ENCODE measurements around the gene STING1.
A peak's percentile ranks its signal among the peaks of the same experiment; 100 is the strongest.
"Not testable (repeated sequence)": the region's sequence is repeated elsewhere in the genome, so short reads cannot be mapped to it uniquely, and the experiment has no call there.

The STING1 gene

DNA sequence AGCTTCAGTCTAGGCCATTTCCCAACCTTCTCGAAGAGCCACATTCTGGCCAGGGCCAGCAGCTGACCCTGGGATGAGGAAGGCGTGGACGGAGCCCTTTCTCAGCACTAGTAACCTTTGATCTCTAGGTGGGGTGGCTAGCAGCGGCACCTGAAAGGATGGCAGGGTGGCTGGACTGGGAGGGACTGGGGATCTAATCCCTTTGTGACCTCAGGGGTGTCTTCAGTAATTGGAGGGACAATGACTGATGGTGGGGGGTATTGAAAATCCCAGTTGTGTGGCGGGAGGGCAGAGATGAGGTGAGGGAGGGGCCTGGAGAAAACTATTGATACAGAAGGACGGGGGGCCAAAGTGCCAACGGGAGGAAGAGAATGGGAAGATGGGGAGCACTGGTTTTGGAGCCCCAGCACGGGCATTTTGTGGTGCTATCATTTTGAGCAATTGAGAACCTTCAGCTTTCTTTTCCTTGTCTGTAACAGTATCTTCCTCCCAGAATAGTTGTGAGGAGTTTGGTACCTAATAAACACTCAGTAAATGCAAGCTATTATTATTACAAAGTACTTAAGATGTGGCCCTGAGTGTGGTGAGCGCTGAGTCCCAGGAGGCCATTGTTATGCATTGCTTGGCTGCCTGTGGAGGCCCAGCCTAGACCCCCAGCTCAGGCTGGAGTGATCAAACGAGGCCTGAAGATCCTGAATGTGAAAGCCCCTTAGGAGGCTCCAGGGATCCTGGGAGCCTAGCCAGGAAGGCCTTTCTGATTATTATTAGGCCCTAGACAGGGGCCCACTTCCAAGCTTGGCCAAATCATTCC lies 41.3 kb upstream of the STING1 start:
- peak overlapping the region; percentile 88; the same call in 1 of the 2 replicates for H3K27ac ChIP-seq (ENCODE audit: low read depth, low read length)
- H3K9me3 ChIP-seq (ENCODE audit: insufficient read depth, low read depth, low read length) = no peaks in the 10 kb centered on the region
- 4% methylated on average over 10 of the region's 10 CpGs for WGBS
- H3K36me3 ChIP-seq (ENCODE audit: insufficient read depth, low read length) = no peaks in the 10 kb centered on the region
- H3K4me3 ChIP-seq (ENCODE audit: low read length) = peak overlapping the region; percentile 8; the same call in 1 of the 2 replicates
- H3K9ac ChIP-seq (ENCODE audit: low read depth, low read length) = no peak overlapping the region
- H3K4me1 ChIP-seq (ENCODE audit: insufficient read depth, low read length) = peaks cover 47% of the 10 kb centered on the region
- no peaks in the 10 kb centered on the region for H3K27me3 ChIP-seq (ENCODE audit: insufficient read depth, low read length)

DNA sequence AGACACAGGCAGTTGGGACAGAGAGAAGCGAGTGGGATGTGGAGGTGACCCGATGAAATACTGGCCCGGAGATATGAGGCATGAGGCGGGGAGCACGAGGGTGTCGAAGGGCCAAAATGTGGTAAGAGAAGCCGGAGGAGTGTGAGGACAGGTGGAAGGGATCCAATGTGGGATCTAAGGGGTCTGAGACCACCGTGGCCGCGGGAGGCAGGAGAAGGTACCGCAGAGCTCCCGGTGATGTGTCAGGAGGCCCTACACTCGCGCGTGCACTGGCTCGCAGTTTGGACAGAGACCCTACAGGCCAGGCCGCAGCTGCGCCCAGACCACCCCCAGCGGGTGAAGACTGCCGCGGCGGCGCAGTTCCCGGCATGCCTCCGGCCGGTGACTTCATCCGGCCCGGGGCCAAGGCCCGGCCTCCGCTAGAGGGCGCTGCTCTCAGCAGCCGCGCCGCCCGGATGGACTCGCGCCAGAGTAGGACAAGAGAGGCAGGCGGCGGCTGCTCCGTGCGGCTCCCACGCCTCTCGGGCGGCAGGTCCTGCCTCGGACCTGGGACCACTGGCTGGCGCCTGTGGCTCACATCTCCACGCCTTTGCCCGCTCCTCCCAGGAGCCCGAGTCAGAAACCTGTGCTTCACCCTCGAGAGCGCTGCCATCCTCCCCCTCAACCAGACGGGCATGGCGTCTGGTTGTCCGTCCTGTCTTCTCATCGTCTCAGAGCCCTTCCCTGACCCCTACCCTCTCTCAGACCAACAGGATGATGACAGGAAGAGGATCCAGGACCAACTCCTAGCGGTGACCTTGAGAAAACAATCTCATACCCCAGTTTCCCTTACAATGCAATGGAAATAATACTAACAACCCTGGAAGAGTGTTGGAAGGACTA lies 35.4 kb upstream of the STING1 start:
- H3K27ac ChIP-seq (ENCODE audit: low read depth, low read length) = peak overlapping the region; percentile 71; the same call in 1 of the 2 replicates
- peak overlapping the region; percentile 58 for H3K4me3 ChIP-seq (ENCODE audit: low read length)
- no peaks in the 10 kb centered on the region for H3K9me3 ChIP-seq (ENCODE audit: insufficient read depth, low read depth, low read length)
- H3K27me3 ChIP-seq (ENCODE audit: insufficient read depth, low read length) = no peaks in the 10 kb centered on the region
- H3K9ac ChIP-seq (ENCODE audit: low read depth, low read length) = peak overlapping the region; percentile 70
- peaks cover 12% of the 10 kb centered on the region; the same call in 1 of the 2 replicates for H3K4me1 ChIP-seq (ENCODE audit: insufficient read depth, low read length)
- H3K36me3 ChIP-seq (ENCODE audit: insufficient read depth, low read length) = no peaks in the 10 kb centered on the region
- WGBS = 17% methylated on average over 56 of the region's 56 CpGs

DNA sequence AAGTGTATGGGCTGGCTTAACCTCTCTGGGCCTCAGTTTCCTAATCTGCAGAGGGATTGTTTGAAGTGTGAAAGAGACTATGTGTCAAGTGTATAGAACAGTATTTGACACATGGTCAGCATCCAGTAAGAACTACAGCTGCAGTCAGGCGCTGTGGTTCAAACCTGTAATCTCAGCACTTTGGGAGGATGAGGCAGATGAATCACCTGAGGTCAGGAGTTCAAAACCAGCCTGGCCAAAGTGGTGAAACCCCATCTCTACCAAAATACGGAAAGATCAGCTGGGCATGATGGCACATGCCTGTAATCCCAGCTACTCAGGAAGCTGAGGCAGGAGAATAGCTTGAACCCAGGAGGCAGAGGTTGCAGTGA lies 31.9 kb upstream of the STING1 start:
- Histone ChIP-seq H3K27ac (ENCODE audit: low read depth, low read length) (no peak overlapping the region), H3K36me3 (ENCODE audit: insufficient read depth, low read length) (no peaks in the 10 kb centered on the region), H3K9me3 (ENCODE audit: insufficient read depth, low read depth, low read length) (no peaks in the 10 kb centered on the region), H3K27me3 (ENCODE audit: insufficient read depth, low read length) (no peaks in the 10 kb centered on the region), H3K9ac (ENCODE audit: low read depth, low read length) (no peak overlapping the region), H3K4me3 (ENCODE audit: low read length) (no peak overlapping the region), H3K4me1 (ENCODE audit: insufficient read depth, low read length) (peaks cover 12% of the 10 kb centered on the region; the same call in 1 of the 2 replicates)
- WGBS = 95% methylated on average over 2 of the region's 2 CpGs

DNA sequence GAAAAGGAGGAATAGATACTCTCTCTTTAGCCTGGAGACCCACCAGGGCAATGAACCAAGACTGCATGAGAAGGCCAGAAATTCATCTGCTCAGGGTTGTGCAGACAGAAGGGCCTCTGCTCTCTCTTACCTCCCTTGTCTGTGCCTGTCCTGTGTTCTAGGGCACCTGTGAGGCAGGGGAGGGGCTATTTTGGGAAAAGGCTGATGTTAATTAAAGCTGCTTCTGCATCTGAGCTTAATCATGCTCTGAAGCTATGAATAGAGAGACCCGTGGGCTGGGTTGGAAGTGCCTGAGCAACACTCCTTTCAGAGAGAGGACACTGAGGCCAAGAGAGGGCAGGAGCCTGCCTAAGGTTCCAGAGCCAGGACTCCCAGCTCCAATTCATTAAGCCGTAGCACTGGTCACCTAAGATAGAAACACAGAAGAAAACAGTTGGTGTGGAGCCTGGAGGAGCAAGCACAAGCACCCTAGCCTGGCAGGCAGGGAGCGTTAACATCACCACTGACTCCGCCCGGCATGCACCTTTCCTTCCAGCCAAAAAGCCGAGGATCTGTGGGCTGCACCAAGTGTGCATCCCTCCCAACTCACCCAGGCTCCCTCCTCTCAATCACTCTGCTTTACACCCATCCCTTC lies 31.4 kb upstream of the STING1 start:
- Histone ChIP-seq H3K4me3 (ENCODE audit: low read length) (no peak overlapping the region), H3K27me3 (ENCODE audit: insufficient read depth, low read length) (no peaks in the 10 kb centered on the region), H3K9me3 (ENCODE audit: insufficient read depth, low read depth, low read length) (no peaks in the 10 kb centered on the region), H3K36me3 (ENCODE audit: insufficient read depth, low read length) (no peaks in the 10 kb centered on the region), H3K27ac (ENCODE audit: low read depth, low read length) (no peak overlapping the region), H3K9ac (ENCODE audit: low read depth, low read length) (no peak overlapping the region), H3K4me1 (ENCODE audit: insufficient read depth, low read length) (peaks cover 12% of the 10 kb centered on the region; the same call in 1 of the 2 replicates)
- WGBS = 92% methylated on average over 6 of the region's 6 CpGs

DNA sequence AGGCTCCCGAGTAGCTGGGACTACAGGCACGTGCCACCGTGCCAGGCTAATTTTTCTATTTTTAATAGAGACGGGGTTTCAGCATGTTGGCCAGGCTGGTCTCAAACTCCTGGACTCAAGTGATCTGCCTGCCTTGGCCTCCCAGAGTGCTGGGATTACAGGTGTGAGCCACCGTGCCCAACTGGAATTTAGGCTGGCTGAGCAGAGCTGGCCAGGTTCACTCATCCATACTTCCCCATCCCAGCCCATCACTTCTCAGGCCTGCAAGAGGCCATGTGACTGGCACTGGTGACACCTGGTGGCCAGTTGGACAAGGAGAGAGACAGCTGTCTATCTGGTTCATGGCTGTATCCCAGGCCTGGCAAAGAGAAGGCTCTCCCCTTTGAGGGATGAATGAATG lies 30.9 kb upstream of the STING1 start:
- WGBS = 86% methylated on average over 5 of the region's 5 CpGs
- not testable (repeated sequence) for H3K36me3 ChIP-seq (ENCODE audit: insufficient read depth, low read length); H3K27ac ChIP-seq (ENCODE audit: low read depth, low read length); H3K9ac ChIP-seq (ENCODE audit: low read depth, low read length); H3K4me3 ChIP-seq (ENCODE audit: low read length); H3K4me1 ChIP-seq (ENCODE audit: insufficient read depth, low read length); H3K9me3 ChIP-seq (ENCODE audit: insufficient read depth, low read depth, low read length); H3K27me3 ChIP-seq (ENCODE audit: insufficient read depth, low read length)

DNA sequence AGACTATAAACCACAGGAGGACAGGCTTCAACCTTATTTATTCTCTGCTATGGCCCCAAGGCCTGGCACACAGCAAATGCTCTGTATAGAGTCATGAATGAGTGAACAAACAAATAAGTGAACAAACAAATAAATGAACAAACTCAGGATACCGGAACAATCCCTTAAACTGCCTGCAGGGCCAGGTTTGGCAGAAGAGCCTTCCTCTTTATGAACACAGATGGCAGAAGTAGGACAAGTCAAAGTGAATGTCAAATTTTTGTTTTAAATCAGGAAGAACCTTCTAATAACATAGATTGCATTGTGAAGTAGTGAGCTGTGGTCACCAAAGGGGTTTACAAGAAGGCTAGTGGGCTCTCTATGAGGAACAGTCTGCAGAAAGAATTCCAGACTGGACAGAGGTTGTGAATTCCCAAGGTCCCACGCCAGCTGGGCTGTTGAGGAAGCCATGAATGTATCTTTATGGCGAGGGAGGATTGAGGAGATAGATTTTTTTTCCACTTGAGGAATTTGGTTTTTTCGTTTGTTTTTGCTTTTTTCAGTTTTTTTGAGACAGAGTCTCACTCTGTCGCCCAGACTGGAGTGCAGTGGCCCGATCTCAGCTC lies 30.3 kb upstream of the STING1 start:
- 93% methylated on average over 6 of the region's 6 CpGs for WGBS
- Histone ChIP-seq H3K9ac (ENCODE audit: low read depth, low read length) (no peak overlapping the region), H3K4me3 (ENCODE audit: low read length) (no peak overlapping the region)

DNA sequence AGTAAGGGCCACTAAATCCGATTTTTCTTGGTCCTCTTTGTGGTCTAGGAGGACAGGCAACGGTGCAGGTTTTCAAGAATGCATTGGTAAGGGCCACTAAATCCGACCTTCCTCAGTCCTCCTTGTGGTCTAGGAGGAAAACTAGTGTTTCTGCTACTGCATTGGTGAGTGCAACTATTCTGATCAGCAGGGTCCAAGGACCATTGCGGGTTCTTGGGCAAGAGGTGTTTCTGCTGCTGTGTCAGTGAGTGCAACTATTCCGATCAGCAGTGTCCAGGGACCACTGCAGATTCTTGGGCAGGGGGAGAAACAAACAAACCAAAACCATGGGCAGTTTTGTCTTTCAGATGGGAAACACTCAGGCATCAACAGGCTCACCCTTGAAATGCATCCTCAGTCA lies 22.2 kb upstream of the STING1 start:
- 57% methylated on average over 5 of the region's 5 CpGs for WGBS
- not testable (repeated sequence) for H3K27me3 ChIP-seq (ENCODE audit: insufficient read depth, low read length)

More for the DNA sequence above, 30.3 kb upstream of the STING1 start:
- no peak overlapping the region for H3K27ac ChIP-seq (ENCODE audit: low read depth, low read length)
- 0 out of 2 replicates have a peak, but pooled peaks cover 3% of the 10 kb centered on the region for H3K4me1 ChIP-seq (ENCODE audit: insufficient read depth, low read length)
- no peaks in the 10 kb centered on the region for H3K27me3 ChIP-seq (ENCODE audit: insufficient read depth, low read length)
- no peaks in the 10 kb centered on the region for H3K9me3 ChIP-seq (ENCODE audit: insufficient read depth, low read depth, low read length)
- H3K36me3 ChIP-seq (ENCODE audit: insufficient read depth, low read length) = no peaks in the 10 kb centered on the region

DNA sequence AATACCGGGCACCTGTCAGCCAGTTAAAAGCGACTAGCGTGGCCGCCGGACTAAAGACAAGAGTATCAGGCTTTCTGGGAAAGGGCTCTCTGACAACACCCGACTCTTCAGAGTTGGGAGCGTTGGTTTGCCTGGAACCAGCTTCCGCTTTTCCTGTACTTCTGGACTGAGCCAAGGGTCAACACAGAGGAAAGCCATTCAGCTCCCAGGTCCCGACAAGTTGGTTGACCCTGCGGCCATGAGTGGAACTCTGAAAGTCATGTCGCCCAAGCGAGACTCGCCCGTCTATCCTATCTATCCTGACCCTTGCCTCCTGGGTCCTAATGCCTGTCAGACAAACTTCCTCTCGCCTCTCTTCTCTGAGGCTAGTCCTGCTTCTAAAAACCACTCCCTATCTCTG lies 21.3 kb upstream of the STING1 start:
- H3K27ac ChIP-seq (ENCODE audit: low read depth, low read length); H3K9ac ChIP-seq (ENCODE audit: low read depth, low read length); H3K27me3 ChIP-seq (ENCODE audit: insufficient read depth, low read length); H3K36me3 ChIP-seq (ENCODE audit: insufficient read depth, low read length); H3K9me3 ChIP-seq (ENCODE audit: insufficient read depth, low read depth, low read length): not testable (repeated sequence)
- WGBS = 41% methylated on average over 15 of the region's 15 CpGs
- Histone ChIP-seq H3K4me1 (ENCODE audit: insufficient read depth, low read length) (peaks cover 19% of the 10 kb centered on the region; the same call in 1 of the 2 replicates), H3K4me3 (ENCODE audit: low read length) (peak overlapping the region; percentile 51)

More for the DNA sequence above, 22.2 kb upstream of the STING1 start:
- H3K9ac ChIP-seq (ENCODE audit: low read depth, low read length); H3K9me3 ChIP-seq (ENCODE audit: insufficient read depth, low read depth, low read length); H3K36me3 ChIP-seq (ENCODE audit: insufficient read depth, low read length); H3K27ac ChIP-seq (ENCODE audit: low read depth, low read length); H3K4me3 ChIP-seq (ENCODE audit: low read length): not testable (repeated sequence)
- peaks cover 19% of the 10 kb centered on the region; the same call in 1 of the 2 replicates for H3K4me1 ChIP-seq (ENCODE audit: insufficient read depth, low read length)

DNA sequence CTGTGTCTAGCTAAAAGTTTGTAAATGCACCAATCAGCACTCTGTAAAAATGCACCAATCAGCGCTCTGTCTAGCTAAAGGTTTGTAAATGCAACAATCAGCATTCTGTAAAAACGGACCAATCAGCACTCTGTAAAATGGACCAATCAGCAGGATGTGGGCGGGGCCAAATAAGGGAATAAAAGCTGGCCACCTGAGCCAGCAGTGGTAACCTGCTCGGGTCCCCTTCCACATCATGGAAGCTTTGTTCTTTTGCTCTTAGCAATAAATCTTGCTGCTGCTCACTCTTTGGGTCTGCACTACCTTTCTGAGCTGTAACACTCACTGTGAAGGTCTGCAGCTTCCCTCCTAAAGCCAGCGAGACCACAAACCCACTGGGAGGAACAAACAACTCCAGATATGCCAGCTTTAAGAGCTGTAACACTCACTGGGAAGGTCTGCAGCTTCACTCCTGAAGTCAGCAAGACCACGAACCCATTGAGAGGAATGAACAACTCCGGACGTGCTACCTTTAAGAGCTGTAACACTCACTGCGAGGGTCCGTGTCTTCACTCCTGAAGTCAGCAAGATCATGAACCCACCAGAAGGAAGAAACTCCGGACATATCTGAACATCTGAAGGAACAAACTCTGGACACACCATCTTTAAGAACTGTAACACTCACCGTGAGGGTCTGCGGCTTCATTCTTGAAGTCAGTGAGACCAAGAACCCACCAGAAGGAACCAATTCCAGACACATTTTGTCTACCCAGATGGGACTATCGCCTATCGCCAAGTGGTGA lies 20.7 kb upstream of the STING1 start:
- peak overlapping the region; percentile 51; the same call in 1 of the 2 replicates for H3K4me3 ChIP-seq (ENCODE audit: low read length)
- 91% methylated on average over 15 of the region's 15 CpGs for WGBS
- not testable (repeated sequence) for H3K36me3 ChIP-seq (ENCODE audit: insufficient read depth, low read length); H3K27ac ChIP-seq (ENCODE audit: low read depth, low read length); H3K9ac ChIP-seq (ENCODE audit: low read depth, low read length); H3K9me3 ChIP-seq (ENCODE audit: insufficient read depth, low read depth, low read length); H3K27me3 ChIP-seq (ENCODE audit: insufficient read depth, low read length)
- peaks cover 19% of the 10 kb centered on the region; the same call in 1 of the 2 replicates for H3K4me1 ChIP-seq (ENCODE audit: insufficient read depth, low read length)

DNA sequence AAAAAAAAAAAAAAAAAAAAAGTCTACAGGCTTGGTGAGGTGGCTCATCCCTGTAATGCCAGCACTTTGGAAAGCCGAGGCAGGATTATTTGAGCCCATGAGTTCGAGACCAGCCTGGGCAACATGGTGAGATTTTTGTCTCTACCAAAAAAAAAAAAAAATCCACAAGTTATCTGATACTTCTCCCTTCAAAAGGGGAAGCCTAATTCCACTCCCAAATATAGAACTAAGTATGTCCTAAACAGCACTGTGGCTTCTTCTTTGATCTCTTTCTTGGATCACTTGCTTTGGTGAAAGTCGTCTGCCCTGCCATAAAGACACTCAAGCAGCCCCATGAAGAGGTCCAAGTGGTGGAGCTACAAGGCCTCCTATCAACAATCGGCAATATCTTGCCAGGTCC lies 18.8 kb upstream of the STING1 start:
- Histone ChIP-seq H3K27me3 (ENCODE audit: insufficient read depth, low read length) (no peaks in the 10 kb centered on the region), H3K4me1 (ENCODE audit: insufficient read depth, low read length) (peaks cover 19% of the 10 kb centered on the region; the same call in 1 of the 2 replicates), H3K4me3 (ENCODE audit: low read length) (no peak overlapping the region), H3K9ac (ENCODE audit: low read depth, low read length) (no peak overlapping the region), H3K27ac (ENCODE audit: low read depth, low read length) (no peak overlapping the region), H3K9me3 (ENCODE audit: insufficient read depth, low read depth, low read length) (no peaks in the 10 kb centered on the region), H3K36me3 (ENCODE audit: insufficient read depth, low read length) (no peaks in the 10 kb centered on the region)
- 94% methylated on average over 4 of the region's 4 CpGs for WGBS

All from HUES64 (cell line).